H9 (cell line): ENCODE data around the gene THUMPD1. TPM values are rescaled to one million over a fixed set of nuclear protein-coding genes. Genes with fewer than 3 reads are reported as not detected.
"Not testable (repeated sequence)": the region's sequence is repeated elsewhere in the genome, so short reads cannot be mapped to it uniquely, and the experiment has no call there.

Source experiments
- DNase-seq: peaks from one replicate; pipeline ENCODE4 v3.0.0-alpha.2; 2017
- H2AFZ ChIP-seq: one replicate; pipeline ENCODE4 v1.6.1; 2013; ENCODE audit warnings: mild to moderate bottlenecking, low read length, control low read depth, moderate library complexity
- H2AK5ac ChIP-seq: 2 replicates; pipeline ENCODE4 v1.6.1; 2013; ENCODE audit warnings: low read length, control low read depth, mixed read lengths; ENCODE audit not compliant: insufficient read length
- H2BK120ac ChIP-seq: one replicate; pipeline ENCODE4 v1.6.1; 2013; ENCODE audit warnings: low read depth, mild to moderate bottlenecking, low read length, control low read depth, inconsistent platforms; ENCODE audit not compliant: poor library complexity, severe bottlenecking
- H2BK12ac ChIP-seq: 2 replicates; pipeline ENCODE4 v1.6.1; 2013; ENCODE audit warnings: low read length, control low read depth, mixed read lengths, low read depth; ENCODE audit not compliant: insufficient read length
- H2BK15ac ChIP-seq: 2 replicates; pipeline ENCODE4 v1.6.1; 2013; ENCODE audit warnings: low read depth, low read length, control low read depth
- H2BK20ac ChIP-seq: one replicate; pipeline ENCODE4 v1.6.1; 2013; ENCODE audit warnings: low read depth, mild to moderate bottlenecking, low read length, control low read depth, inconsistent platforms; ENCODE audit not compliant: poor library complexity, severe bottlenecking
- H2BK5ac ChIP-seq: 2 replicates; pipeline ENCODE4 v1.6.1; 2013; ENCODE audit warnings: low read length, control low read depth, mixed read lengths; ENCODE audit not compliant: insufficient read length
- H3K14ac ChIP-seq: 2 replicates; pipeline ENCODE4 v1.6.1; 2013; ENCODE audit warnings: low read length, control low read depth; ENCODE audit not compliant: insufficient read depth
- H3K18ac ChIP-seq: 2 replicates; pipeline ENCODE4 v1.6.1; 2013; ENCODE audit warnings: low read depth, mild to moderate bottlenecking, mixed read lengths, low read length, control low read depth; ENCODE audit not compliant: insufficient read length
- H3K23ac ChIP-seq: 2 replicates; pipeline ENCODE4 v1.6.1; 2013; ENCODE audit warnings: low read length, control low read depth, mixed read lengths, low read depth; ENCODE audit not compliant: insufficient read length
- H3K23me2 ChIP-seq: 2 replicates; pipeline ENCODE4 v1.6.1; 2013; ENCODE audit warnings: low read depth, mild to moderate bottlenecking, mixed read lengths, low read length, control low read depth; ENCODE audit not compliant: insufficient read length, poor library complexity, severe bottlenecking
- H3K27ac ChIP-seq: 2 replicates; pipeline ENCODE4 v1.5.1; 2013; ENCODE audit warnings: low read length, control low read depth, mixed read lengths, low read depth; ENCODE audit not compliant: insufficient read length
- H3K27me3 ChIP-seq: 2 replicates; pipeline ENCODE4 v1.6.1; 2013; ENCODE audit warnings: low read length, control low read depth, inconsistent platforms; ENCODE audit not compliant: insufficient read depth
- H3K4ac ChIP-seq: 2 replicates; pipeline ENCODE4 v1.6.1; 2013; ENCODE audit warnings: low read depth, mild to moderate bottlenecking, control low read depth, inconsistent platforms, low read length, moderate library complexity
- H3K4me1 ChIP-seq: 2 replicates; pipeline ENCODE4 v1.6.1; 2013; ENCODE audit warnings: low read length, control low read depth, inconsistent platforms; ENCODE audit not compliant: insufficient read depth
- H3K4me2 ChIP-seq: 2 replicates; pipeline ENCODE4 v1.6.1; 2013; ENCODE audit warnings: low read length, control low read depth, mixed read lengths; ENCODE audit not compliant: insufficient read length, insufficient read depth
- H3K56ac ChIP-seq: 2 replicates; pipeline ENCODE4 v1.6.1; 2013; ENCODE audit warnings: low read depth, mild to moderate bottlenecking, mixed read lengths, low read length, control low read depth; ENCODE audit not compliant: insufficient read length
- H3K79me1 ChIP-seq: 2 replicates; pipeline ENCODE4 v1.6.1; 2013; ENCODE audit warnings: low read depth, mild to moderate bottlenecking, moderate library complexity, low read length, control low read depth, inconsistent platforms; ENCODE audit not compliant: insufficient read depth, poor library complexity, severe bottlenecking
- H3K79me2 ChIP-seq: 2 replicates; pipeline ENCODE4 v1.6.1; 2013; ENCODE audit warnings: low read length, control low read depth, inconsistent platforms; ENCODE audit not compliant: insufficient read depth
- H3K9ac ChIP-seq: 2 replicates; pipeline ENCODE4 v1.6.1; 2013; ENCODE audit warnings: low read length, control low read depth, mixed read lengths; ENCODE audit not compliant: insufficient read length; ENCODE audit errors: extremely low read depth
- H3K9me3 ChIP-seq: one replicate; pipeline ENCODE4 v1.6.1; 2013; ENCODE audit warnings: low read depth, low read length, inconsistent platforms; ENCODE audit not compliant: control insufficient read depth
- H3T11ph ChIP-seq: one replicate; pipeline ENCODE4 v1.6.1; 2013; ENCODE audit warnings: mild to moderate bottlenecking, low read length, control low read depth, inconsistent platforms
- H4K20me1 ChIP-seq: one replicate; pipeline ENCODE4 v1.6.1; 2013; ENCODE audit not compliant: control insufficient read depth, insufficient read length, insufficient read depth
- H4K5ac ChIP-seq: 2 replicates; pipeline ENCODE4 v1.6.1; 2013; ENCODE audit warnings: low read depth, mild to moderate bottlenecking, mixed read lengths, low read length, control low read depth; ENCODE audit not compliant: insufficient read length
- H4K8ac ChIP-seq: replicated peaks from 2 replicates; pipeline ENCODE4 v1.6.1; 2013; ENCODE audit warnings: low read length, control low read depth, mixed read lengths, low read depth; ENCODE audit not compliant: insufficient read length
- H4K91ac ChIP-seq: 2 replicates; pipeline ENCODE4 v1.6.1; 2013; ENCODE audit warnings: low read depth, mild to moderate bottlenecking, moderate library complexity, mixed read lengths, low read length, control low read depth; ENCODE audit not compliant: insufficient read length
- H3K27ac Mint-ChIP-seq, 3 experiments: 2 replicates in 2 of 3; 3 replicates in 1 of 3; pipeline ENCODE4 v1.8.0; 2020 to 2021; ENCODE audit warnings: mixed read lengths in 3 of 3, mild to moderate bottlenecking in 1 of 3, moderate library complexity in 1 of 3
- H3K27me3 Mint-ChIP-seq: 2 replicates; pipeline ENCODE4 v1.8.0; 2021; ENCODE audit warnings: low read depth, mild to moderate bottlenecking, moderate library complexity, mixed read lengths
- H3K36me3 Mint-ChIP-seq, 3 experiments: 2 replicates in 2 of 3; 3 replicates in 1 of 3; pipeline ENCODE4 v1.8.0; 2020 to 2021; ENCODE audit warnings: low read depth in 3 of 3, mixed read lengths in 3 of 3; ENCODE audit not compliant: insufficient read depth in 1 of 3
- H3K4me1 Mint-ChIP-seq, 2 experiments: 2 replicates each; pipeline ENCODE4 v1.8.0; 2020; ENCODE audit warnings: mixed read lengths in 2 of 2
- H3K4me3 Mint-ChIP-seq, 2 experiments: 2 replicates in 1 of 2; 3 replicates in 1 of 2; pipeline ENCODE4 v1.8.0; 2020 to 2021; ENCODE audit warnings: mild to moderate bottlenecking in 2 of 2, mixed read lengths in 2 of 2, moderate library complexity in 1 of 2
- H3K9me3 Mint-ChIP-seq, 2 experiments: 2 replicates in 1 of 2; 3 replicates in 1 of 2; pipeline ENCODE4 v1.8.0; 2020; ENCODE audit warnings: mild to moderate bottlenecking in 2 of 2, mixed read lengths in 2 of 2, moderate library complexity in 1 of 2
- CTCF ChIP-seq: fragments of 200-600 bp; sonication (generic); conservative IDR thresholded peaks from 3 replicates; pipeline ENCODE4 v1.8.0; 2021; ENCODE audit warnings: antibody characterized with exemption, mild to moderate bottlenecking
- WGBS: extraction: QIAGEN DNeasy Blood & Tissue Kit; methylation state at CpG from one replicate; pipeline ENCODE4 v1.1.7; 2013; ENCODE audit warnings: missing lambda C conversion rate, low lambda C conversion rate, mixed read lengths; ENCODE audit not compliant: insufficient read length; ENCODE audit errors: extremely low coverage; 5-methylcytosine and 5-hydroxymethylcytosine counted together
- total RNA-seq: library from RNA; stranded (reverse); gene quantifications from 2 replicates; pipeline ENCODE4 v1.2.1, GENCODE V29; 2021

The THUMPD1 gene
- total RNA-seq, 1 experiment from 2014 or later, result 51.3 TPM

DNA sequence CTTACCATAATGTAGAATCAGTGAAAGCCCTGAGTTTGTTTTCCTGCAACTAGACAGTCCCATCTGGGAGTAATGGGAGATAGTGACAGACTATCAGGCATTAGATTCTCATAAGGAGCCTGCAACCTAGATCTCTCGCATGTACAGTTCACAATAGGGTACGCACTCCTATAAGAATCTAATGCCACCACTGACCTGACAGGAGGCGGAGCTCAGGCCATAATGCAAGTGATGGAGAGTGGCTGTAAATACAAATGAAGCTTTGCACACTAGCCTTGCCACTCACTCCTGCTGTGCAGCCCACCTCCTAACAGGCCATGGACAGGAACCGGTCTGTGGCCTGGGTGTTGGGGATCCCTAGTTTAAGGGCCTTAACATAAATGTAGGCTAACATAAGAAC is 21.4 kb downstream of the THUMPD1 start:
- Mint-ChIP-seq H3K27me3 (peaks cover 10% of the 10 kb centered on the region), H3K27ac (no peak overlapping the region), H3K4me3 (no peak overlapping the region), H3K4me1 (no peaks in the 10 kb centered on the region), H3K36me3 (no peaks in the 10 kb centered on the region), H3K9me3 (peaks cover 0 to 3% of the 10 kb centered on the region in 2 experiments; a peak in 1 of 5 replicates)
- H3T11ph ChIP-seq, result no peak overlapping the region
- H2BK20ac ChIP-seq, result no peak overlapping the region
- no peaks in the 10 kb centered on the region for H3K27me3 ChIP-seq
- no peaks in the 10 kb centered on the region for H3K23me2 ChIP-seq
- H2BK15ac ChIP-seq, result no peak overlapping the region
- WGBS, result no CpG with 5 or more reads among the region's 4 CpGs
- no peak overlapping the region for H2BK120ac ChIP-seq
- H2BK5ac ChIP-seq, result no peak overlapping the region
- TF ChIP-seq CTCF, result no peak
- no peaks in the 10 kb centered on the region for H3K9me3 ChIP-seq
- no peak for DNase-seq
- no peak overlapping the region for H3K4me2 ChIP-seq
- H3K56ac ChIP-seq, result no peak overlapping the region
- no peak overlapping the region for H2AFZ ChIP-seq
- no peak overlapping the region for H4K91ac ChIP-seq
- no peak overlapping the region for H3K14ac ChIP-seq
- no peak overlapping the region for H3K27ac ChIP-seq
- H3K79me2 ChIP-seq, result no peaks in the 10 kb centered on the region
- H3K79me1 ChIP-seq, result no peaks in the 10 kb centered on the region
- H2BK12ac ChIP-seq, result no peak overlapping the region
- H4K20me1 ChIP-seq, result no peaks in the 10 kb centered on the region
- H3K23ac ChIP-seq, result no peak overlapping the region
- H3K4ac ChIP-seq, result no peak overlapping the region
- H3K18ac ChIP-seq, result no peak overlapping the region
- H2AK5ac ChIP-seq, result no peak overlapping the region
- no peaks in the 10 kb centered on the region for H3K4me1 ChIP-seq
- no peak overlapping the region for H3K9ac ChIP-seq
- H4K5ac ChIP-seq, result no peak overlapping the region
- H4K8ac ChIP-seq, result no peak overlapping the region

DNA sequence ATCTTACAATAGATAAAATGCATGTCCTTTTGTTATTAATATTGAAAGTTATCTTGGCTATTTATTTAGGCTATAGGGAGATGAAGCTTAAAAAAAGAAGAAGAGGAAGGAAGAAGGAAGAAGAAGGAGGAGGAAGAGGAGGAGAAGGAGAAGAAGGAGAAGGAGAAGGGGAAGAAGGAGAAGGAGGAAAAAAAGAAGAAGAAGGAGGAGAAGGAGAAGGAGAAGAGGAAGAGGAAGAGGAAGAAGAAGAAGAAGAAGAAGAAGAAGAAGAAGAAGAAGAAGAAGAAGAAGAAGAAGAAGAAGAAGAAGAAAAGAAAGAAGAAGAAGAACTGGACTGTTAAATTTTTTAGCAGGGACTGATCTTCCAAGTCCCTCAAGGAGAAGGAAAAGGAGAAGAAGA is 23.9 kb downstream of the THUMPD1 start:
- not testable (repeated sequence) for H2AFZ ChIP-seq, H3K4me3 Mint-ChIP-seq, H3K56ac ChIP-seq, H4K91ac ChIP-seq, H2BK12ac ChIP-seq, H3K79me1 ChIP-seq, H3K36me3 Mint-ChIP-seq, H2BK120ac ChIP-seq, DNase-seq, H3K4me2 ChIP-seq, H3K9ac ChIP-seq, H3K9me3 Mint-ChIP-seq, H2BK5ac ChIP-seq, H4K5ac ChIP-seq, H3K9me3 ChIP-seq, H3K14ac ChIP-seq, H3K27me3 ChIP-seq, H3K79me2 ChIP-seq, H2BK15ac ChIP-seq, H3K4me1 ChIP-seq, H2AK5ac ChIP-seq, H3K27ac ChIP-seq, H2BK20ac ChIP-seq, H3K23me2 ChIP-seq, H3K4ac ChIP-seq, H4K8ac ChIP-seq, H3K27me3 Mint-ChIP-seq, H3T11ph ChIP-seq, H3K18ac ChIP-seq, H3K27ac Mint-ChIP-seq, H3K4me1 Mint-ChIP-seq, H4K20me1 ChIP-seq, H3K23ac ChIP-seq
